ENCODE measurements around the gene CSF2.
"Not testable (repeated sequence)": the region's sequence is repeated elsewhere in the genome, so short reads cannot be mapped to it uniquely, and the experiment has no call there.

CSF2 gene

DNA sequence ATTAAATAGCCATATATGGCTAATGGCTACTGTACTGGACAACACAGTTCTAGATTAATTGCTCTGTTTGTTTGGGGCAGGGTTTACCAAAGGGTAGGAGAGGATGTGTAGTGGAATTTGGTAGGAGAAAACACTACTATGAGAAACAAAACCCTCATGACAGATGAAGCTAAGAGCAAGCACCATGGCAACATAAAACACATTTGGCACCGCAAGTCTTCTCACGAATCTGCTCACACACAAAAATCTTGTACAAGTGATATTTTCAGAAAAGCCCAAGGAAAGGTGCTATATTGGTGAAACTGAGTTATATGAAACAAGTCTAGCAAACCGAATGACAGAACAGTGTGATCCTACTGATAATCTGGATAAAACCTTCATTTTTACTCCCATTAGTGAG lies 38.5 kb downstream of the CSF2 start:
- no peak for DNase-seq

GRCh38 chr5:132114150-132115121 lies 40.8 kb downstream of the CSF2 start:
- DNase-seq: no peak

- no peak for DNase-seq
Measured at GRCh38 chr5:132115375-132115774, 41.8 kb downstream of the CSF2 start.

DNA sequence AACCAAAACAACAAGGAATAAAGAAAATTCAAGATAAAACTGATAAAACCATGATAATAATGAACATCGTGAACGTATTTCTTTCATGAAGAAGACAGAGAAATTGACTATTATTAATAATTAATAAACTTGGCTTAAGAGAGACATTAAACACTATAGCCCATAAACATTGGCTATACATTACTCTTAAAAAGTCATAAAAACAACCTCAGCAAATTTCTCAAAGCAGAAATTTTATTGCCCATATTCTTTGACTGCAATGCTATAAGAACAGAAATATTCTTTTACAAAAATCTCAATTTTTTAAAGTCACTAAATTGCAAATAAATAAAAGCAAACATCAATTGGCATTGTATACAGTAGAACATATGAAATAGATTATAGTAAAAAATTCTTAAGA lies 42.5 kb downstream of the CSF2 start:
- DNase-seq: no peak

GRCh38 chr5:132116909-132117489 lies 43.4 kb downstream of the CSF2 start:
- not testable (repeated sequence) for DNase-seq

- not testable (repeated sequence) for DNase-seq
Measured at GRCh38 chr5:132120717-132121116, 47.1 kb downstream of the CSF2 start.

- not testable (repeated sequence) for DNase-seq
Measured at GRCh38 chr5:132122971-132123370, 49.4 kb downstream of the CSF2 start.

GRCh38 chr5:132123578-132123977 lies 50.0 kb downstream of the CSF2 start:
- DNase-seq: not testable (repeated sequence)
